ENCODE results near the gene TAS2R9.
"Not testable (repeated sequence)": the region's sequence is repeated elsewhere in the genome, so short reads cannot be mapped to it uniquely, and the experiment has no call there.

TAS2R9 gene

GRCh38 chr12:10829994-10830393 lies 20.0 kb upstream of the TAS2R9 start:
- H3K4me3 ChIP-seq: no peak overlapping the region
- H3K9ac ChIP-seq (ENCODE audit: insufficient read length): no peak overlapping the region
- no peaks in the 10 kb centered on the region for H3K9me3 ChIP-seq (ENCODE audit: low read depth, low read length)
- no peak for DNase-seq (ENCODE audit: low read depth, low spot score)
- H3K36me3 ChIP-seq (ENCODE audit: insufficient read depth, low read length): no peaks in the 10 kb centered on the region
- no peak for TF ChIP-seq EZH2 (IDR thresholded peaks at IDR 0.05)
- no peak for TF ChIP-seq POLR2AphosphoS5 (IDR thresholded peaks at IDR 0.05; ENCODE audit: borderline replicate concordance, low read depth, low read length)
- H3K27ac ChIP-seq: no peak overlapping the region

DNA sequence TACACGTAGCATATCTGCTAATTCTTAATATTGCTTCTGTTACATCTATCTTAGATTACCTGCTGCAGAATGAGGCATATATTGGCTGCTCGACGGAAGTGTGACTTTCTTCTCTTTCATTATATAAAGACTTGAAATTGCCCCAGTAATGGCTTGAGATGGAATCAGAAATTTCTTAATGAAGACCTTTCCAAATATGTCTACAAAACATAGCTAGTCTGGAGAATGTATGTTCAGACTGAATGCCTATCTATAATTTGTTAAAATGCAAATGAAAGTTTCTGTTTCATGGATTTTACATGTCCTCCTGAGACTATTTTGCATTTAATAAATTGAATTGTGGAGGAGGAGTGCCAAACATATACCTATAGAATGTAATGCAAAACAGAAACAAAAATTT lies 16.3 kb upstream of the TAS2R9 start, which contains the start of gene TAS2R10:
TAS2R10 (minus strand) TSS at position 101 of the 400 bp plus-strand sequence; CDS start at position 12, 89 bp downstream.
- H3K9ac ChIP-seq (ENCODE audit: insufficient read length): no peak within 1 kb of the TSS
- TF ChIP-seq EZH2 (IDR thresholded peaks at IDR 0.05) (no peak), FOXP2 (optimal IDR thresholded peaks at IDR 0.05; ENCODE audit: control extremely low read depth, extremely low read length, insufficient read depth) (no peak), POLR2AphosphoS5 (IDR thresholded peaks at IDR 0.05; ENCODE audit: borderline replicate concordance, low read depth, low read length) (no peak)
- no peak within 1 kb of the TSS for H3K4me3 ChIP-seq
- no peaks in the 10 kb centered on the region for H3K36me3 ChIP-seq (ENCODE audit: insufficient read depth, low read length)
- H3K27ac ChIP-seq: no peak within 1 kb of the TSS
- H3K9me3 ChIP-seq (ENCODE audit: low read depth, low read length): no peaks in the 10 kb centered on the region
- DNase-seq (ENCODE audit: low read depth, low spot score): no peak

- H3K9ac ChIP-seq (ENCODE audit: insufficient read length): no peak overlapping the region
- no peak for DNase-seq (ENCODE audit: low read depth, low spot score)
- TF ChIP-seq FOXP2 (optimal IDR thresholded peaks at IDR 0.05; ENCODE audit: control extremely low read depth, extremely low read length, insufficient read depth): no peak
- TF ChIP-seq EZH2 (IDR thresholded peaks at IDR 0.05): no peak
- TF ChIP-seq POLR2AphosphoS5 (IDR thresholded peaks at IDR 0.05; ENCODE audit: borderline replicate concordance, low read depth, low read length): no peak
- no peak overlapping the region for H3K4me3 ChIP-seq
- no peak overlapping the region for H3K27ac ChIP-seq
- no peaks in the 10 kb centered on the region for H3K9me3 ChIP-seq (ENCODE audit: low read depth, low read length)
- H3K36me3 ChIP-seq (ENCODE audit: insufficient read depth, low read length): no peaks in the 10 kb centered on the region
Measured at GRCh38 chr12:10824957-10825356, 15.0 kb upstream of the TAS2R9 start.

- TF ChIP-seq POLR2AphosphoS5 (IDR thresholded peaks at IDR 0.05; ENCODE audit: borderline replicate concordance, low read depth, low read length) (no peak), FOXP2 (optimal IDR thresholded peaks at IDR 0.05; ENCODE audit: control extremely low read depth, extremely low read length, insufficient read depth) (no peak), EZH2 (IDR thresholded peaks at IDR 0.05) (no peak)
- DNase-seq (ENCODE audit: low read depth, low spot score): no peak
- Histone ChIP-seq H3K9ac (ENCODE audit: insufficient read length) (no peak overlapping the region), H3K9me3 (ENCODE audit: low read depth, low read length) (no peaks in the 10 kb centered on the region), H3K4me3 (no peak overlapping the region), H3K27ac (no peak overlapping the region), H3K36me3 (ENCODE audit: insufficient read depth, low read length) (no peaks in the 10 kb centered on the region)
Measured at GRCh38 chr12:10811883-10812536, 2.0 kb upstream of the TAS2R9 start.

- no peaks in the 10 kb centered on the region for H3K9me3 ChIP-seq (ENCODE audit: low read depth, low read length)
- H3K27ac ChIP-seq: no peak within 1 kb of the TSS
- DNase-seq (ENCODE audit: low read depth, low spot score): no peak
- no peak within 1 kb of the TSS for H3K4me3 ChIP-seq
- no peaks in the 10 kb centered on the region for H3K36me3 ChIP-seq (ENCODE audit: insufficient read depth, low read length)
- no peak for TF ChIP-seq EZH2 (IDR thresholded peaks at IDR 0.05)
- TF ChIP-seq FOXP2 (optimal IDR thresholded peaks at IDR 0.05; ENCODE audit: control extremely low read depth, extremely low read length, insufficient read depth): no peak
- TF ChIP-seq POLR2AphosphoS5 (IDR thresholded peaks at IDR 0.05; ENCODE audit: borderline replicate concordance, low read depth, low read length): no peak
- H3K9ac ChIP-seq (ENCODE audit: insufficient read length): no peak within 1 kb of the TSS
Measured at GRCh38 chr12:10807186-10807585, 2.8 kb downstream of the TAS2R9 start, which contains the start of gene TAS2R8. TSS of gene TAS2R8 (minus strand) at chr12:10807286. CDS start at chr12:10806980, 306 bp downstream.

DNA sequence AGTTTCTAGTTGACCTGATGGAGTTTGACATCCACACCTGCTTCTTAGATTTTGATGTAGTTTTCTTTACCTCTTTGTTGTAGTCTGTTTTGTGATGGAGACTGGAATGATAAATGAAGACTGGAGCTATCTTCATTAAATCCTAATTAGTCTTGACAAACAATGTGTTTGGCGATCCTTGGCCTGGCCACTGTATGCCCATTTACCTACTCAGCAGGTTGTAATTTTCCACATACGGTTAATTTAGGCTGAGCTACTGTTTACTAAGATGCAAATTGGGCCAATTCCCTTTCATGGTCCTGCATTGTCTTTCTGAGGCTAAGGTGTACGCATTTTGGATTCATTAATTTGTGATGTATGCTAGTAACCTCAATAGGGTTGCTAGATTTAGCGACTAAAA lies 7.4 kb downstream of the TAS2R9 start, which contains the start of gene TAS2R7:
TAS2R7 (minus strand) TSS at position 41 of the 400 bp plus-strand sequence. CDS start 57 bp downstream, outside the sequence.
- no peak for DNase-seq (ENCODE audit: low read depth, low spot score)
- Histone ChIP-seq H3K27ac (no peak within 1 kb of the TSS), H3K9me3 (ENCODE audit: low read depth, low read length) (no peaks in the 10 kb centered on the region), H3K36me3 (ENCODE audit: insufficient read depth, low read length) (no peaks in the 10 kb centered on the region), H3K9ac (ENCODE audit: insufficient read length) (no peak within 1 kb of the TSS), H3K4me3 (no peak within 1 kb of the TSS)
- TF ChIP-seq EZH2 (IDR thresholded peaks at IDR 0.05): no peak
- no peak for TF ChIP-seq POLR2AphosphoS5 (IDR thresholded peaks at IDR 0.05; ENCODE audit: borderline replicate concordance, low read depth, low read length)
- no peak for TF ChIP-seq FOXP2 (optimal IDR thresholded peaks at IDR 0.05; ENCODE audit: control extremely low read depth, extremely low read length, insufficient read depth)

- no peak overlapping the region for H3K9ac ChIP-seq (ENCODE audit: insufficient read length)
- no peak overlapping the region for H3K4me3 ChIP-seq
- TF ChIP-seq FOXP2 (optimal IDR thresholded peaks at IDR 0.05; ENCODE audit: control extremely low read depth, extremely low read length, insufficient read depth): no peak
- no peak for TF ChIP-seq EZH2 (IDR thresholded peaks at IDR 0.05)
- TF ChIP-seq POLR2AphosphoS5 (IDR thresholded peaks at IDR 0.05; ENCODE audit: borderline replicate concordance, low read depth, low read length): no peak
- no peak overlapping the region for H3K27ac ChIP-seq
- DNase-seq (ENCODE audit: low read depth, low spot score): no peak
- H3K9me3 ChIP-seq (ENCODE audit: low read depth, low read length): no peaks in the 10 kb centered on the region
- no peaks in the 10 kb centered on the region for H3K36me3 ChIP-seq (ENCODE audit: insufficient read depth, low read length)
Measured at GRCh38 chr12:10801741-10802140, 8.2 kb downstream of the TAS2R9 start.

DNA sequence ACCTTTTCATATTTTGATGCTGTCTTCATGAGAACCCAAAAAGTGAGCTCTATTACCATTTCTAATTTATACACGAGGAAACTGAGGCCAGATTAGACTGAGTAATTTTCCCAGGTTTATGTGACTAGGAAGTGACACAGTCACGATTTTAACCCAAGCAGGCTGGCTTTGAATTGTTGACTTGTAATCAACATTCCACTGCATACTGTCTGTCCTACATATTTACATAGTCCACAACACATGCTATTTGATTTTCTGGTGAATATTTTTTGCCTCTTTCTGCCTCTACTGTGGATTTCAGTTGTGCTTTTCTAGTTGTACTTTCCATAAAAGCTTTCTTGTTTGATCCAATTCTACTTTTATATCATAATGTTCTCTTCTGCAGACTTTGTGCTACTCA lies 15.7 kb downstream of the TAS2R9 start:
- Histone ChIP-seq H3K4me3 (no peak overlapping the region), H3K9ac (ENCODE audit: insufficient read length) (no peak overlapping the region), H3K9me3 (ENCODE audit: low read depth, low read length) (no peaks in the 10 kb centered on the region), H3K36me3 (ENCODE audit: insufficient read depth, low read length) (no peaks in the 10 kb centered on the region), H3K27ac (no peak overlapping the region)
- no peak for DNase-seq (ENCODE audit: low read depth, low spot score)
- TF ChIP-seq FOXP2 (optimal IDR thresholded peaks at IDR 0.05; ENCODE audit: control extremely low read depth, extremely low read length, insufficient read depth) (no peak), EZH2 (IDR thresholded peaks at IDR 0.05) (no peak), POLR2AphosphoS5 (IDR thresholded peaks at IDR 0.05; ENCODE audit: borderline replicate concordance, low read depth, low read length) (no peak)

DNA sequence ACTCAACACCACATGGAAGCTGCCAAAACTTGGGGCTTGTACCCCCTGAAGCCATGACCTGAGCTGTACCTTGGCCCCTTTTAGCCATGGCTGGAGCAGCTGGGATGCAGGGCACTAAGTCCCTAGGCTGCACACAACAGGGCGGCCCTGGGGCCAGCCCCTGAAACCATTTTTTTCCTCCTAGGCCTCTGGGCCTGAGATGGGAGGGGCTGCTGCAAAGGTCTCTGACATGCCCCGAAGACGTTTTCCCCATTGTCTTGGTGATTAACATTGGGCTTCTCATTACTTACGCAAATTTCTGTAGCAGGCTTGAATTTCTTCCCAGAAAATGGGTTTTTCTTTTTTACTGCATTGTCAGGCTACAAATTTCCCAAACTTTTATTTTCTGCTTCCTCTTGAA lies 18.2 kb downstream of the TAS2R9 start:
- not testable (repeated sequence) for H3K27ac ChIP-seq; H3K36me3 ChIP-seq (ENCODE audit: insufficient read depth, low read length); H3K9me3 ChIP-seq (ENCODE audit: low read depth, low read length); H3K4me3 ChIP-seq; DNase-seq (ENCODE audit: low read depth, low spot score); H3K9ac ChIP-seq (ENCODE audit: insufficient read length)
